ENCODE results near the gene ECI2.
"Not testable (repeated sequence)": the region's sequence is repeated elsewhere in the genome, so short reads cannot be mapped to it uniquely, and the experiment has no call there.

The ECI2 gene

DNA sequence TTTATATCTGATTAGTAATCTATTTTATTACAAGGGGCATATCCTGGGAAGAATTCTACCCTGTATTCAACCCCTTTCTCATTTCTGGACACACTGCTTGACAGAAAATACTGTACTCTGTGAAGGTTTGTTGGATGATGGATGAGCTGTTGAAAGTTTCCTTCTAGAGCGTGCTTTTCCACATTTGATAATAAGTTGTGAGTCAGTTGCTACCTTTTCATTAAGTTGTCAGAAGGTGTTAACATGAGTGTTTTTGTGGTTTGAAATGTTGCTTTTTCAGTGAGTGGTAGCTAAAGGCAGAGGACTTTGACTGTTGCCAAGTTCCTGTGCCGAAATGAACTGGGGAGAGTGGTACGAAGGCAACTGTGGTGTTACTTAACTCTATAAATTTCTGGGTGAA lies 3.9 kb upstream of the ECI2 start:
- DNase-seq (ENCODE audit: low read depth in 3 of 3), result no peak

DNA sequence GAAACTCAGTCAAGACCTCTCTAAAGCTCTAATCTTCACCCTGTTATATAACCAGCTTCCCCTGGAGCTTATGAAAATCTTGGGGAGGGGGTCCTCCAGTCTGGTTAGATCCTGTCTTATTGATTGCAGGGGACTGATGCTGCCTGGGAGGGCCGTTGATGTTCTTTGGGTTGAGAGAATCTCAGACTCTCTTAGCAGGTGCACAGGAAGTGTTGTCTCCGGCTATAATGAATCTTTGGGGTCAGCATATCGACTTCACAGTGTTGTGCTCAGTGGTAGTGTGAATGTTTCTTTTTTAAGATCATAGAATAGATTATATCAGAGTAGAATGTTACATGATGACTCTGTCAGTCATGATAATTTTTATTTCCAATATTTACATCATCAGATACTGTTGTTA lies 2.8 kb upstream of the ECI2 start:
- no peak for DNase-seq (ENCODE audit: low read depth in 3 of 3)

DNA sequence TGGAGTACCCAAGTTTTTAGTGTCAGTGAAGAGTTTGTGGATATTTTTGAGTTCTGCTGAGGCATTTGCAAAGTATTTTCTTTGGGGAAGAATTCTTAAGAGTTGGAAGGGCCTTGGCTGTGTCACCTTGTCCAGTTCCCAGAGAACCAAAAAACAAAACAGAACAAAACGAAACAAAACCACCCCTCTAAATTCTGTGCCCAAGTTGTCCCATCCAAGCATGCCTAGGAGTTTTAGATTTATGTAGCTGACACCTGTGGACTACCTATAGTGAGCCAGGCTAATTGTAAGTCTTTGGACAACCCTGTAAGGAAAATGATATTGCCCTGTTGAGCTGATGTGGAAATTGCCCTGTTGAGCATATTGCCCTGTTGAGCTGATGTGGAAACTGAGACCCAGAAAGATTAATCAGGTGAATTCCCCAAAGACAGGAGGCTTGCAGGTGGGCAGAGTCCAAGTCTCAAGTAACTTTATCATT lies 1.0 kb upstream of the ECI2 start:
- no peak for DNase-seq (ENCODE audit: low read depth in 3 of 3)

DNA sequence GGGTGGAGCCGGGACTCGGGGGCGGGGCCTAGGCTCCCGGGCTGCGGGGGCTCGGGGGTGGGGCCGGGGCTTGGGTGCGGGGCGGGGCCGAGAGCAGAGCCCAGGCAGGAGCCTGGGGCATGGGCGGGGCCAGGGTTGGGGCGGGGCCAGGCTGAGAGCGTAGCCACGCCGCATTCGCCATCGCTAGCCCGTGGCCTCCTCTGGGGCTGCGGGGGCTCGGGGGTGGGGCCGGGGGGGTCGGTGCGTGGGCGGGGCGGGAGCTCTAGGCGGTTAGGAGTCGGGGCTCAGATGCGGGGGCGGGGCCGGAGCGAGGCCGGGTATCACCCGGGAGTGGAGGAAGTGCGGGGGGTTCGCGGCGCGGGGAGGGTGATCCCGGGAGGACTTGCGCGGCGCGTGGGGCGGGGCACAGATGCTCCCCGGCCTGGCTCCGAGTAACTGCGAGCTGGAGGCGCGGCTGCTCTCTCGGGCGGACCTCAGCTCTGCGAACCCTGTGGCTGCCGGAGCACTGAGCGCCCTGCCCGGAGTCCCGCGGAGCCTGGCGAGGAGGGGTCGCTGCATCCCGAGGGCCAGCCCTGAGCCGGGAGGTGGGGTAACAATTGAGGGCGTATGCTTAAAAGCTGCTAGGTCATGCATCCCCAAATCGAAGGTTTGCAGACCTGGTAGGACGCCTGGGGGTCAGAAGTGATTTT lies 434 bp upstream of the ECI2 start:
- DNase-seq (ENCODE audit: low read depth in 3 of 3), result peak; percentile 89 to 98 (median 90)

DNA sequence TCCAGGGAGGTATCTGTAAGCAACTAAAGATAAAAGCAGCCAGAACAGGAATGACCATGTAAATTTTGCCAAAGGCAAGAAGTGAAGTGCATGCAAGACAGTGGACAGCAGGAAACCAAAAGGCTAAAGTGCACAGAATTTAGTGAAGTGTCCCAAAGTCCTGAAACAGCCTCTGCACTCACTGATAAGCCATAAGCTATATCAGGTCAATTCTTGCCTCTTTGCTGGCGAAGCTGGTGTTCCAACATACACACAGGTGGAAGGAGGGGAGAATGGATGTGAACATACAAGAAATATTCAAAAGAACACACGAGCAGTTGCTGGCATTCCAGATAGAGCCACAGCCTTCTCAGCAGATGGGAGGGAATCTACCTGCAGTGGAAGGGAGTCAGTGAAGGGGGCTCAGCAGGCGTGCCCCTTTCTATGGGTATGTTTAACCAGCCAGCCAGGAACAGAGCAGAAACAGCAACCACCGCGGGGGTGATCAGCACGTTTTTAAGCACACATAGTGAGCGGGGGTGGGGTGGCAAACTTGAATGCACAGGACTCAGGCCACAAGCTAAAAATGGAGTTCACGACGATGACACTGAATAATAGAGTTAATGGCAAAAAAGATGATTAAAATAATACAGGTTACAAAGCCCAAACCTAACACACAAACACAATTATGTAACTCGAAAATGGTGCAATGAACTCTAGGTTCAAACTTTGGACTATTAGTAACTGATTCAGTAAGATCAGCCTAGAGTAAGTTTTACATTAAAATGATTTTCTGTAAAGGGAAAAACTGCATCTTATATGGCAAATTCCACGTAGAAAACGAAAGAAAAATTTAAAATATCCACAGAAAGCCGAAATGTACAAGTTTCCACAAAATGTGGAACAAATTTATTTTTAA lies 1.2 kb downstream of the ECI2 start:
- DNase-seq (ENCODE audit: low read depth in 3 of 3), result peak in 1 of 3 donors; percentile 35

DNA sequence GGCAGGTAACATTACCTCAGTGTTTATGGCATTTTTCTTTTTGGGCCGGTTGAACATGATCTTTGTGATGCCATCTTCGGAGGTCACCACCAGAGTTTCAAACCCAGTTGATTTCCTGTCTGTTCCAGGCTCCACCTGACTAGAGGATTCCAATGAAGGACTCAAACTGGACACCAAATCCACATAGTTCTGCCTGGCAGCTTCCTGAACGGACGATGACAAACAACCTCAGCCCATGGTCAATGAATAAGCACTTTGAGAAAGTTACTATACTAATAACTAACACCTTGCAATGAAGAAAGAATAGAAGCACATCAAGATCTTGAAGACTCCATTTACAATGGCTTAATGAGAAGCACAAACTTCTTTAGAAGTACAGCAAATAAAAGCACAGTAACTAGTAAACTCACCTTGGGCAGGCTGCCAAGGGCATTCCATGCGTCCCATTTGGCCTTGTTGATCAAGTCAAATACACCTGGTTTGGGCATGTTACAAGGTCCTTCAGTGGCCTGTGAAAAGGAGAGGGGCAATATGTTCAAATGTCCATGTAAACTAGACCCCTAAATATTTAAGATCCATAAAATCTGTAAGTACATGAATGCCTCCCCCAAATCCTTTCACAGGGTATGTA lies 4.9 kb downstream of the ECI2 start:
- no peak for DNase-seq (ENCODE audit: low read depth in 3 of 3)

DNA sequence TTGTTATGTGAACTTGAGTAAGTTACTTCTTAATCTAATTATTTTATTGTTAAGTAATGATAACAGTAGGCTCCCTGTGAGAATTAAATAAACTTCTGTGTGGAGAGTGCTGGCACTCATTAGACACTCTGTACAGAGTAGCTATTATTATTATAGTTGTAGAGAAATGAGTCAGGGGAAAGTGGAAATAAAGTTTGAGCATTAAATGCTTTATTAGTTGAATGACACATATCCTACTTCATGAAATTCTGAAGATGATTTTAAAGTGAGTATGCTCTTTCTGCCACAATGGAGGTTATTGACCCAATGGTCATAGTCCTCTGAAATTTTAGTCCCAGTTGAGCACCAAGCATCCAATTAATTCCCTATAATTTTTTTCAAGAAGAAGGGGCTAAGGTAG lies 5.9 kb downstream of the ECI2 start:
- DNase-seq (ENCODE audit: low read depth in 3 of 3), result no peak

DNA sequence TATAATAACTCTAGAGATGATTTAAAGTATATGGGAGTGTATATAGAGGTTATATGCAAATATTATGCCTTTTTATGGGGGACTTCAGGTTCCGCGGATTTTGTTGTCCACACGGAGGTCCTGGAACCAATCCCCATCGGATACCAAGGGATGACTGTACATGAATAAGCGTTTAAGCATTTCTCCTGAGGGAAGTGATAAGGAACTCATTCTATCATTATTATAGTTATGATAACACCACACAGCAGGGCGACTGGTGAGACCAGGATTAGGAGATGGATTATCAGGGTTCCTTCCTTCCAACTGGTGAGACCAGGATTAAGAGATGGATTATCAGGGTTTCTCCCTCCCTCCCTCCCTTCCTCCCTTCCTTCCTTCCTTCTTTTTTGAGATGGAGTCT lies 6.6 kb downstream of the ECI2 start:
- DNase-seq (ENCODE audit: low read depth in 3 of 3), result no peak

DNA sequence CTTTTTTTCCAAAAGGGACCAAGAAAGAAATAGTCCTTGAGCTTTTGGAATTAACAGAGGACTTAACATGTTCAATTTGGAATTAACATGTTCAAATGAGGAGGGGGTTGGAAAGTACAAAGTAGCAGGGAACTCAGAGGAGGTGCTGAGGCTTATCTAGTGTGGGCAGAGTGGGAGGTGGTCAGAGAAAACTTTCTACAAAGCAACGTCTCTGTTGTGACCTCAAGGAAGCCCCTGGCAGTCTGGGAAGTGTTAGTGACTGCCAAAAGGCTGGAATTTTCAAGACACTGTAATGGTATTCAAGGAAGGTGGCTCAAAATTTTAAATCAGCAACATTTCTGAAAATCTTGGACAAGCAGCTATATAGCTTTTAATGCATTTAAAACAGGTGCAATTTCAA lies 7.3 kb downstream of the ECI2 start:
- no peak for DNase-seq (ENCODE audit: low read depth in 3 of 3)

DNA sequence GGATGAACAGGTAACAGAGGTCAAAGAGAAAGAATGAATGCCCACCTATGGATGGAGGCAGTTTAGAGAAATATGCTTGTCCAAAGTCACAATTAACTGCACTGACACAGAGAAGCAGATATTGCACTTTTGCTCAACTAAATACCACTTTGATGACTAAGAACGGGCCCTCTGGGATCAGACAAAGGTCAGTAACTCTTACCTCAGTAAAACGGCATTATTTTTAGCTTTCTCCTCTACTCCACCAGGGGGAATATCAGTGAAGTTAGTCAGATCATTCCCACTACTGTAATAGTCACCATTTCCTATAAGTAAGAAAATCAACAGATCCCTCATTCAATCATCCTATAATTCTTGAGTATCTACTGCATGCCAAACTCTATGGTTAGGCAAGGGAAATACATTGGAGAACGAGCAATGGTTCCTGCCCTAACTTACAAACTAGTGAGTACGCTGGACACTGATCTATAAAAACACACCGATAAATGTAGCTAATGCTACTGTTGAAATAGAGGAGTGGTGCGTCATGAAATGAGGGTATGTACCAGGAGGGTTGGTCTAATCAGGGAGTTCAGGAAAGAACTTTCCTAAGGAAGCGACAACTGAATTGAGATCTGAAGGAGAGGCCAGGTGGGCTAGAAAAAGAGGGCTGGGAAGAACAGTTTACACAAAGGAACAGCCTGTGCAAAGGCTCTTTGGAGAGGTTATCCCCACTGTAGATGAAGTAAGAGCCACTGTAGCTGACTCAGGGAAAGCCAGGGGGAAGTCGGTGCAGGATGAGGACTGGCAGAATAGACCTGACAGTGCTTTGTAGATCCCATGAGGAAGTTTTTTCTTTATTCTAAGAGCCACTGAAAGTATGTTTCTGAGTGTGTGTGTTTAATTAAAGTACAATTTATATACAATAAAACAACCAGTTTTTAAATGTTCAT lies 9.2 kb downstream of the ECI2 start:
- no peak for DNase-seq (ENCODE audit: low read depth in 3 of 3)

DNA sequence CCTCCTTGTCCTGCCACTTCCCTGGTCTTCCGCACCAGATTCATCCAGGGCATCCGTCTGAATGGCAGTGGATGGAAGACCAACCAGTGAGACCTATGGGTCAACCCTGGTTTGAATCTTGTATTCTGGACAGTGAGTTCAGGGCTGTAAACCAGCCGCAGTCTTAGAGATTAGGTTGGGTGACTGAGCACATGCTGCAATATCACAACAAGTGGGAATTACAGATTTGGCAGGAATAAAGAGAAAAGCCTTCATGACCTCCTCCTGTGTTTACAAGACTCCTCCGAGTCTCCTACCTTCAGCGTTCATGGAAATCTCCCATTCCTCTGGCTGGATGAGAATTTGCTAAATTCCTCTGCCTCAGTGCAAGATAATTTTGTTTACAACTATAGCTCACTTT lies 9.9 kb downstream of the ECI2 start:
- no peak for DNase-seq (ENCODE audit: low read depth in 3 of 3)

DNA sequence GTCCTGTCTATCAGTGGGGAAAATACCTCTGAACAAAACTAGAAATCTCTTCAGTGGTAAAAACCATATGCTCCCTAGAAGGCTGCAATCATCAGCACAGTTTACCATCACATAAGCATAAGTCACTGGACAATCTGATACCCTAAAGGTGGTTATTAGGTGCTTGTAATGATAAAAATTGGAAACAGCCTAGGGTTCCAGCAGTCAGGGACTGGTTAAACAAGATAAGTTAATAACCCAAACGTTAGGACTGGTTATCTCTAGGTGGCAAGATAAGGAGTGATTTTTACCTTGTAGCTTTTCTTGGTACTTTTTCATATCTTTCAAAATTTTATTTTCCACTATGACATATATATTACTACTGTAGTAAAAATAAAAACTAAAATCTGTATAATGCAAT lies 11.0 kb downstream of the ECI2 start:
- DNase-seq (ENCODE audit: low read depth in 3 of 3), result no peak

DNA sequence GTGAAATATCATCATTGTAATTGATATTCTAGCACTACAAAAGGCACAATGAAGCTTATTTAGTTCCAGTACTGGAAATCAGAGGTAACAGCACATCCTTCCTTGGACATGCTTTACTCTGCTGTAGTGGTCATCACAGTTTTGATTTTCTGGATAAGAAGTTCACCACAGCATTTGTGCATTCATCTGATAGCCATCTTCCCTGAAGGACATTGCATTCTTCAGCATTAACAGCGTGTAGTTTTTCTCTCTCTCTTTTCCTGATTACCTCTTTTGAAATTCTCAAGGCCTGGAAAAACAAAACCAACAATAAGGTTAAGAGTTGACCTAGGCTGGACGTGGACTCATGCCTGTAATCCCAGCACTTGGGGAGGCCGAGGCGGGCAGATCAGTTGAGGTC lies 19.6 kb downstream of the ECI2 start:
- DNase-seq (ENCODE audit: low read depth in 3 of 3), result no peak

DNA sequence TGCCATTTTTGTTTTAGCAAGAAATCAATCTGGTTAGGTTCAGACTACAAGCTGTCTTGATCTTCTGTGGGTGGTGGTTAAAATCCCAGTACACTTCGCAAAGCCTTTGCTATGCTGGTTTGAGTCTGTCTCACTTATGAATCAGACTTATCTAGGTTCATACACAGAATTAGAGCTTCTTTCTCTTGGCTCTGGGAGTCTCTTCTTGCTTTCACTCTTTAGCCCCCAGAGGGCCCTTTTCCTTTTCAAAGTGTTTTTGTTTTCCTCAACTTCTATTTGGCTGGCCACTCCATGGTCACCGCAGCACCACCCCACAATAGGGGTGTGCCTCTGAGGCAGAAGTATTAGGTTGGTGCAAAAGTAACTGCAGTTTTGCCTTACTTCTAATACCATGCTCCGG lies 21.3 kb downstream of the ECI2 start:
- DNase-seq (ENCODE audit: low read depth in 3 of 3), result no peak

DNA sequence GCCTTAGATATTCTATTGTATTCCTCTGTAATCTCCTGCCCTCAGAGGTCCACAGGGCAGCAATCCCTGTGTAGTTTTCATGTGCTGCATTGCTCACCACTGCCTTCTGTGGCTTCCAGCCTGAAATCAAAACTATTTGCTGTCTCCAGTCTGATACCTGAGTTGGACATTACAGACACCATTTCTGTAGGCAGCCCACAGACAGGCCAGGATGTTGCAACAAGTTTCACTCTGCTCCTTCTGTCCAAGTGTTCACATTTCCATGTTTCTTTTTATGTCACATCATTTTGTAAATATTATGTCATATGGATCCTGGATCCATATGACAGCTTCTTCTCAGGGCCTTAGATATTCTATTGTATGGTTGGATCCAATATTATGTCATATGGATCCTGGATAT lies 21.7 kb downstream of the ECI2 start:
- no peak for DNase-seq (ENCODE audit: low read depth in 3 of 3)

DNA sequence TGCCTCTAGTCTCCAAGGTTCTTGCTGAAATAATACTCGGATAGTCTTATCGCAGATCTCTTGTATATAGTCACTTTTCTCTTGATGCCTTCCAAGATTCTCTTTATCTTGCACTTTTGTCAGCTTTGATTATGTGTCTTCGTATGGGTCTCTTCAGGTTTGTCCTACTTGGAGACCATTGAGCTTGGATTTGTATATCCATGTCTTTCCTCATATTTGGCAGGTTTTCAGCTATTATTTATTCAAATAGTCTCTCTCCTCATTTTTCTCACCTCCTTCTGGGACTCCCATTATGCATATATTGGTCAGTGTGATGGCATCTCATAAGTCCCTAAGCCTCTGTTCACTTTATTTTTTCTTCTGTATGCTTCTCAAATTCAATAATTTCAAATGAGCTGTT lies 23.0 kb downstream of the ECI2 start:
- no peak for DNase-seq (ENCODE audit: low read depth in 3 of 3)

DNA sequence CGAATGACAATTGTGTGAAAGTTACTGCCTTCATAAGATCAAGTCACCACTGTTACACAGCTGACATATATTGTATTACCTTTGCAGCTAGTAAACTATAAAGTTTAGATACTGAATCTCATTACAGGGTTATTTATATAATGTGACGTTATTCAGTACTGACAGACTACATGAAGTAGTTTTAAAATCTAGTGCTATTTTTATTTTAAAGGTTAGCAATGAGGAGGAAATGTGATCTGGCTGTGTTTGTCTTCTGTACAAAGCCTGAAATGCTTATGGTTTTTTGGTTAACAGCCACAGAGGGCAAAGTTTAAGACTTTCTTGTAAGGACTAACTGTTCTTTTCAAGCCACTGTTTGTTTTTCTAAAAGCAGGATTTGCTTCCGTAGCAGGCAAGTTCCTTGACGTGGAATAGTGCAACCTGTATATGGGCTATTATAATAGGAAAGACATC lies 26.0 kb downstream of the ECI2 start:
- not testable (repeated sequence) for DNase-seq (ENCODE audit: low read depth in 3 of 3)

DNA sequence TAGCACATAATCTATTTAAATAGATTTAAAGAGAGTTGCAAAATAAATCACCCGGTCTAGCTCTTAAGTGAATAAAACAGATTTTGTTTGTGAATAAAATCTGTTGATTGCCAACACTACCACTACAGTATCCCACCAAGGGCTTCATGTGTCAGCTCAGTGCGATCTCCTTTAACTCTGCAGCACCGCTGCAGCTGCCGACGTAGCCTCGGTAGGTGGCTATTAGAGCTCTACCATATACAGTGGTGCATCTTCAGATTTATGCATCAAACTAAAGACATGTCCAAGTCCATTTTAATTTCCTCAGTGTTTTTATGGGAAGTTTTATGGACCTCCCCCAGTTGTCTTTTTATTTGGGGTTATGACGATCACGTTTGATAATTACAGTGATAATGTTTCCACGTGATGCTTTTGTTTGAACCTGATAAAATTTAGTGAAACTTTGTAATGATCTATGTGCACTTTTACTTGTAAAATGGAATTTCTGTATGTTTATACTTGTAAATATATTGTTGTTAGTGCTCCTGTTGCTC lies 26.7 kb downstream of the ECI2 start:
- no peak for DNase-seq (ENCODE audit: low read depth in 3 of 3)

DNA sequence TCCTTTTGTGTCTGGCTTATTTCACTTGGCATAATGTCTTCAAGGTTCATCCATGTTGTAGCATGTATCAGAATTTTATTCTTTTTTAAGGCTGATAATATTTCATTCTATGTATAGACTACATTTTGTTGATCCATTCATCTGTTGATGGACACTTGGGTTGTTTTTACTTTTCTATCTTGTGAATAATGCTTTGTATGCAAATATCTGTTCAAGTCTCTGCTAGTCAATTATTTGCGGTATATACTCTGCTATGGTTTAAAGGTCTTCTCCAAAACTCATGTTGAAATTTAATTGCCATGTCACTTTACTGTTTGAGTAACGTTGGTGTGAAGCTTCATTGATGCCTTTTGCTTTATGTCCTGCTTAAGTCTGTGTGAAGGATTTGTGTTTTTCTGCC lies 27.5 kb downstream of the ECI2 start:
- DNase-seq (ENCODE audit: low read depth in 3 of 3), result no peak

DNA sequence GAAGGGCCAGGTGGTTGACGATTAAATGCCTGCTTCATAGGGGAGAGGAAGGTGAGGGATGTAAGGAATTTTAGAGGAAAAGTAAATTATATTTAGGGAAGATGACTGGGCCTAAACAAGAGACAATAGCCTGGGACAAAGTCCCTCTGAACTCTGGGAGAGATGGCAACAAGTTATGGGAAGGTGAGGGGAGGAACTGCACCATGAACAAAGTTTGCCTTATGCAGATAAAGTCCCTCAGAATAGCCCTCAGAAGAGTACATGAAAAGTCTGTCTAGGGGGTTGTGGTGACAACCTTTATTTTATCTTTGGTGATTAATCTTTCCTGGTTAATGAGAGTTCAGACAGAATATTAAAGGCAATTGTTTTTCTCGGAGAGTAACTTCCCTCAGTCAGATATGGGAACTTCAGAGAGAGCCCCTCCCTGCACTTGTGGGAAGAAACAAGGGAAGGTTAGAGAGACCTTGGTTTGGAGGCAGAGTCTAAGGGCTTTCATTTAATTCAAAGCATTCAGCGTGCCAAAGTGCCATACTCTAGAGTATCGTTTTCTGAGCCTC lies 29.3 kb downstream of the ECI2 start:
- DNase-seq (ENCODE audit: low read depth in 3 of 3), result no peak

DNA sequence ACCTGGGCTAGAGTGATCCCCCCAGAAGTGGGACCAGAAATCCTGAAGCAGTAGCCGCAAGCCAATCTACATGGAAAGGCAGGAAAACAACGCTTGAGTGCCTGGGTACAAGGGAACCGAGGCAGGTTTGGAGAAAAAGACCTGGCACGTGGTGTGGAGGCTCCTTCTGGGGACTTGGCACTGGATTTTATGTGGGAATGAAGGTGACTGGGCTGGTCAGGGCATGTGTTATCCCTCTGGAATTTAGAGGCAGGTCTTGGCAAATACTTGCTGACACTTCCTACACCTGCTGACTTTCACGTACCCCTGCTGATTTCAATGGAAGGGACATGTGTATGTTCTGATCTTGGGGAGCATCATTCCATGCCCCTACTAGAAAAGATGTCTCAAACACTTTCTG lies 31.4 kb downstream of the ECI2 start:
- no peak for DNase-seq (ENCODE audit: low read depth in 3 of 3)
